ENCODE measurements around the gene CNTN1. TPM values are rescaled to one million over a fixed set of nuclear protein-coding genes. Genes with fewer than 3 reads are reported as not detected.

Gene CNTN1
- total RNA-seq, 2 experiments from 2014 or later = not detected

- Mint-ChIP-seq H3K27me3 (no peaks in the 10 kb centered on the region), H3K27ac (no peak overlapping the region), H3K4me1 (ENCODE audit: low read depth) (no peaks in the 10 kb centered on the region), H3K9me3 (peaks cover 1% of the 10 kb centered on the region), H3K36me3 (ENCODE audit: low read depth) (no peaks in the 10 kb centered on the region), H3K4me3 (no peak overlapping the region)
- CTCF ChIA-PET = no interaction called here
- POLR2A ChIA-PET = no interaction called here
- intact Hi-C loops (cut with micrococcal nuclease) = no loop called here
- DNase-seq = no peak
- TF ChIP-seq CTCF (IDR thresholded peaks at IDR 0.05) = no peak
- no peak for ATAC-seq
Measured at GRCh38 chr12:40681148-40681547, 11.1 kb upstream of the CNTN1 start.

GRCh38 chr12:40684986-40685385 is 7.3 kb upstream of the CNTN1 start:
- no peak overlapping the region for H3K27ac Mint-ChIP-seq
- intact Hi-C loops (cut with micrococcal nuclease) = no loop called here
- no peaks in the 10 kb centered on the region for H3K36me3 Mint-ChIP-seq (ENCODE audit: low read depth)

GRCh38 chr12:40688085-40688725 is 4.0 kb upstream of the CNTN1 start:
- Mint-ChIP-seq H3K27ac (no peak overlapping the region), H3K9me3 (no peaks in the 10 kb centered on the region), H3K4me1 (ENCODE audit: low read depth) (no peaks in the 10 kb centered on the region), H3K36me3 (ENCODE audit: low read depth) (no peaks in the 10 kb centered on the region), H3K27me3 (peaks cover 10% of the 10 kb centered on the region), H3K4me3 (no peak overlapping the region)
- DNase-seq (no peak), ATAC-seq (no peak)
- intact Hi-C loops (cut with micrococcal nuclease) = no loop called here
- POLR2A ChIA-PET = no interaction called here
- no peak for TF ChIP-seq CTCF (IDR thresholded peaks at IDR 0.05)
- CTCF ChIA-PET = interaction anchor here (1.4 kb wide), 1 partner anchor 22 kb away, joined by 3 read pairs; no protein-coding TSS in a partner anchor

More at GRCh38 chr12:40684986-40685385, 7.3 kb upstream of the CNTN1 start:
- Mint-ChIP-seq H3K4me1 (ENCODE audit: low read depth) (no peaks in the 10 kb centered on the region), H3K4me3 (no peak overlapping the region), H3K9me3 (no peaks in the 10 kb centered on the region), H3K27me3 (no peaks in the 10 kb centered on the region)
- ChIA-PET CTCF (no interaction called here), POLR2A (no interaction called here)
- no peak for TF ChIP-seq CTCF (IDR thresholded peaks at IDR 0.05)
- no peak for ATAC-seq
- DNase-seq = no peak

- H3K27ac Mint-ChIP-seq = no peak overlapping the region
- TF ChIP-seq CTCF (IDR thresholded peaks at IDR 0.05) = no peak
Measured at GRCh38 chr12:40689576-40689975, 2.7 kb upstream of the CNTN1 start.

GRCh38 chr12:40692765-40693206 is 547 bp downstream of the CNTN1 start:
- Mint-ChIP-seq H3K4me1 (ENCODE audit: low read depth) (no peaks in the 10 kb centered on the region), H3K4me3 (no peak overlapping the region), H3K27ac (no peak overlapping the region), H3K36me3 (ENCODE audit: low read depth) (no peaks in the 10 kb centered on the region), H3K27me3 (peaks cover 22% of the 10 kb centered on the region), H3K9me3 (no peaks in the 10 kb centered on the region)
- CTCF ChIA-PET = no interaction called here
- no peak for TF ChIP-seq CTCF (IDR thresholded peaks at IDR 0.05)
- DNase-seq (no peak), ATAC-seq (no peak)
- POLR2A ChIA-PET = no interaction called here
- intact Hi-C loops (cut with micrococcal nuclease) = no loop called here

More at GRCh38 chr12:40689576-40689975, 2.7 kb upstream of the CNTN1 start:
- ATAC-seq (no peak), DNase-seq (no peak)
- Mint-ChIP-seq H3K4me1 (ENCODE audit: low read depth) (no peaks in the 10 kb centered on the region), H3K27me3 (peaks cover 18% of the 10 kb centered on the region), H3K4me3 (no peak overlapping the region), H3K36me3 (ENCODE audit: low read depth) (no peaks in the 10 kb centered on the region), H3K9me3 (no peaks in the 10 kb centered on the region)
- intact Hi-C loops (cut with micrococcal nuclease) = no loop called here
- POLR2A ChIA-PET = no interaction called here
- CTCF ChIA-PET = no interaction called here
